HEK293 (cell line): ENCODE results near the gene KRTAP10-1.

Experiments used
- CTCF ChIA-PET: fragments of 350-600 bp; formaldehyde crosslinking; extraction: SDS; loops from one replicate; lab custom pipeline; 2021; ENCODE audit warnings: antibody characterized with exemption; lab: Yijun Ruan, JAX
- POLR2A ChIA-PET: fragments of 300-600 bp; formaldehyde crosslinking; extraction: SDS; loops from one replicate; lab custom pipeline; 2020; ENCODE audit warnings: antibody characterized with exemption, inconsistent platforms; lab: Yijun Ruan, JAX
- H3K27ac ChIP-seq: fragments of 200-500 bp; sonication (Bioruptor generic); 2 replicates; pipeline ENCODE4 v1.5.1; 2014; ENCODE audit warnings: low read depth, low read length, control low read depth, inconsistent platforms; ENCODE audit errors: extremely low read depth
- H3K36me3 ChIP-seq, 2 experiments: fragments of 200-500 bp in 1 of 2; sonication (Bioruptor generic) in 1 of 2; 1 replicate in 1 of 2; 2 replicates in 1 of 2; pipeline ENCODE4 v1.5.1; 2014 to 2017; ENCODE audit warnings: inconsistent platforms in 2 of 2, low read length in 2 of 2; ENCODE audit not compliant: control insufficient read depth in 2 of 2, insufficient read depth in 1 of 2
- H3K4me1 ChIP-seq: fragments of 200-500 bp; sonication (Bioruptor generic); 2 replicates; pipeline ENCODE4 v1.5.1; 2014; ENCODE audit warnings: mild to moderate bottlenecking, low read length, inconsistent platforms; ENCODE audit not compliant: control insufficient read depth, insufficient read depth
- H3K4me3 ChIP-seq: 2 replicates; pipeline ENCODE4 v1.5.1; 2011; ENCODE audit warnings: low read depth, mild to moderate bottlenecking, control low read depth, low read length, moderate library complexity
- H3K9me3 ChIP-seq: fragments of 200-500 bp; sonication (Bioruptor generic); 2 replicates; pipeline ENCODE4 v1.5.1; 2014; ENCODE audit warnings: low read depth, low read length, inconsistent platforms; ENCODE audit not compliant: control insufficient read depth, insufficient read depth
- HOXA7 ChIP-seq: sonication (generic); formaldehyde crosslinking; IDR thresholded peaks from 2 replicates; pipeline ENCODE4 v1.8.1; 2022; ENCODE audit warnings: missing genetic modification reagents, borderline replicate concordance
- KLF8 ChIP-seq: fragments of 450-650 bp; formaldehyde crosslinking; IDR thresholded peaks from 2 replicates; pipeline ENCODE4 v1.5.1; 2016; ENCODE audit warnings: missing biosample characterization, missing genetic modification characterization
- MYNN ChIP-seq: fragments of 450-650 bp; formaldehyde crosslinking; IDR thresholded peaks from 2 replicates; pipeline ENCODE4 v1.5.1; 2016; ENCODE audit warnings: missing biosample characterization, missing genetic modification characterization, borderline replicate concordance
- PRDM2 ChIP-seq: fragments of 450-650 bp; formaldehyde crosslinking; IDR thresholded peaks from 2 replicates; pipeline ENCODE4 v1.5.1; 2016; ENCODE audit warnings: missing biosample characterization, missing genetic modification characterization, borderline replicate concordance
- SCRT2 ChIP-seq: fragments of 450-650 bp; formaldehyde crosslinking; IDR thresholded peaks from 2 replicates; pipeline ENCODE4 v1.5.1; 2016; ENCODE audit warnings: missing biosample characterization, missing genetic modification characterization
- SETDB1 ChIP-seq: IDR thresholded peaks from one replicate; pipeline ENCODE4 v1.6.1; 2017; ENCODE audit warnings: mild to moderate bottlenecking, low read length, moderate library complexity, mixed read lengths; ENCODE audit not compliant: insufficient read length
- SP2 ChIP-seq: fragments of 450-650 bp; formaldehyde crosslinking; IDR thresholded peaks from 2 replicates; pipeline ENCODE4 v1.5.1; 2016; ENCODE audit warnings: missing biosample characterization, missing genetic modification characterization
- TRIM28 ChIP-seq: IDR thresholded peaks from 2 replicates; pipeline ENCODE4 v1.6.1; 2011; ENCODE audit warnings: low read length, control low read depth, borderline replicate concordance
- YY2 ChIP-seq: fragments of 450-650 bp; formaldehyde crosslinking; IDR thresholded peaks from 2 replicates; pipeline ENCODE4 v1.5.1; 2016; ENCODE audit warnings: missing biosample characterization, missing genetic modification characterization
- ZBTB17 ChIP-seq: fragments of 450-650 bp; formaldehyde crosslinking; IDR thresholded peaks from 2 replicates; pipeline ENCODE4 v1.5.1; 2016; ENCODE audit warnings: missing biosample characterization, missing genetic modification characterization
- ZIC2 ChIP-seq: fragments of 450-650 bp; formaldehyde crosslinking; IDR thresholded peaks from 2 replicates; pipeline ENCODE4 v1.5.1; 2016; ENCODE audit warnings: missing biosample characterization, missing genetic modification characterization
- ZNF138 ChIP-seq: fragments of 450-650 bp; formaldehyde crosslinking; IDR thresholded peaks from 2 replicates; pipeline ENCODE4 v1.5.1; 2016; ENCODE audit warnings: missing biosample characterization, missing genetic modification characterization, borderline replicate concordance
- ZNF140 ChIP-seq: fragments of 450-650 bp; formaldehyde crosslinking; IDR thresholded peaks from 2 replicates; pipeline ENCODE4 v1.5.1; 2016; ENCODE audit warnings: missing biosample characterization, missing genetic modification characterization
- ZNF157 ChIP-seq: fragments of 450-650 bp; formaldehyde crosslinking; IDR thresholded peaks from 2 replicates; pipeline ENCODE4 v1.5.1; 2016; ENCODE audit warnings: missing biosample characterization, missing genetic modification characterization
- ZNF175 ChIP-seq: fragments of 450-650 bp; formaldehyde crosslinking; IDR thresholded peaks from 2 replicates; pipeline ENCODE4 v1.5.1; 2016; ENCODE audit warnings: missing biosample characterization, missing genetic modification characterization
- ZNF184 ChIP-seq: fragments of 450-650 bp; IDR thresholded peaks from 2 replicates; pipeline ENCODE4 v1.5.1; 2018; ENCODE audit warnings: missing biosample characterization, mild to moderate bottlenecking, missing genetic modification characterization
- ZNF214 ChIP-seq: fragments of 450-650 bp; formaldehyde crosslinking; IDR thresholded peaks from 2 replicates; pipeline ENCODE4 v1.5.1; 2017; ENCODE audit warnings: missing biosample characterization, mild to moderate bottlenecking, missing genetic modification characterization, borderline replicate concordance
- ZNF266 ChIP-seq: fragments of 450-650 bp; formaldehyde crosslinking; IDR thresholded peaks from 2 replicates; pipeline ENCODE4 v1.5.1; 2016; ENCODE audit warnings: missing biosample characterization, missing genetic modification characterization, low read depth
- ZNF366 ChIP-seq: fragments of 450-650 bp; formaldehyde crosslinking; conservative IDR thresholded peaks from 2 replicates; pipeline ENCODE4 v1.5.1; 2016; ENCODE audit warnings: missing biosample characterization, missing genetic modification characterization
- ZNF529 ChIP-seq: fragments of 450-650 bp; formaldehyde crosslinking; IDR thresholded peaks from 2 replicates; pipeline ENCODE4 v1.5.1; 2017; ENCODE audit warnings: missing genetic modification characterization, missing biosample characterization; ENCODE audit not compliant: insufficient replicate concordance
- ZNF654 ChIP-seq: fragments of 450-650 bp; formaldehyde crosslinking; IDR thresholded peaks from 2 replicates; pipeline ENCODE4 v1.5.1; 2016; ENCODE audit warnings: low read depth, missing biosample characterization, missing genetic modification characterization
- ZNF658 ChIP-seq: fragments of 450-650 bp; formaldehyde crosslinking; IDR thresholded peaks from 2 replicates; pipeline ENCODE4; 2016; ENCODE audit warnings: missing biosample characterization, missing genetic modification characterization
- ZNF792 ChIP-seq: fragments of 450-650 bp; formaldehyde crosslinking; IDR thresholded peaks from 2 replicates; pipeline ENCODE4 v1.5.1; 2016; ENCODE audit warnings: missing biosample characterization, missing genetic modification characterization
- TF ChIP-seq, protein P1 (sequence below): IDR thresholded peaks from 2 replicates; pipeline ENCODE4 v1.6.1; 2011; ENCODE audit warnings: mild to moderate bottlenecking, low read depth, low read length, borderline replicate concordance
- TF ChIP-seq, protein P2 (sequence below): fragments of 450-650 bp; formaldehyde crosslinking; IDR thresholded peaks from 2 replicates; pipeline ENCODE4 v1.5.1; 2016; ENCODE audit warnings: missing biosample characterization, missing genetic modification characterization

Gene KRTAP10-1

GRCh38 chr21:44544566-44544965 lies 4.6 kb upstream of the KRTAP10-1 start:
- H3K4me1 ChIP-seq: no peaks in the 10 kb centered on the region
- POLR2A ChIA-PET: no interaction called here
- H3K36me3 ChIP-seq: no peaks in the 10 kb centered on the region
- H3K9me3 ChIP-seq: no peaks in the 10 kb centered on the region
- no peak for TF ChIP-seq ZNF366 (tag by site-specific recombination)
- no peak for TF ChIP-seq ZNF266 (tag by site-specific recombination)
- TF ChIP-seq HOXA7 (CRISPR knock-in tag): no peak
- TF ChIP-seq ZNF138 (tag by site-specific recombination): no peak
- no peak for TF ChIP-seq ZNF529 (tag by site-specific recombination)
- no peak for TF ChIP-seq ZNF792 (tag by site-specific recombination)
- TF ChIP-seq MYNN: no peak
- TF ChIP-seq ZIC2: no peak
- no peak for TF ChIP-seq ZBTB17 (tag by site-specific recombination)
- TF ChIP-seq, protein P1, sequence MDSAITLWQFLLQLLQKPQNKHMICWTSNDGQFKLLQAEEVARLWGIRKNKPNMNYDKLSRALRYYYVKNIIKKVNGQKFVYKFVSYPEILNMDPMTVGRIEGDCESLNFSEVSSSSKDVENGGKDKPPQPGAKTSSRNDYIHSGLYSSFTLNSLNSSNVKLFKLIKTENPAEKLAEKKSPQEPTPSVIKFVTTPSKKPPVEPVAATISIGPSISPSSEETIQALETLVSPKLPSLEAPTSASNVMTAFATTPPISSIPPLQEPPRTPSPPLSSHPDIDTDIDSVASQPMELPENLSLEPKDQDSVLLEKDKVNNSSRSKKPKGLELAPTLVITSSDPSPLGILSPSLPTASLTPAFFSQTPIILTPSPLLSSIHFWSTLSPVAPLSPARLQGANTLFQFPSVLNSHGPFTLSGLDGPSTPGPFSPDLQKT: no peak
- H3K27ac ChIP-seq: no peak overlapping the region
- no peak overlapping the region for H3K4me3 ChIP-seq
- CTCF ChIA-PET: interaction anchor here (1.1 to 1.3 kb wide), 2 partner anchors 34 to 595 kb away, joined by 4 to 6 read pairs; no protein-coding TSS in a partner anchor

GRCh38 chr21:44542716-44543115 lies 2.7 kb upstream of the KRTAP10-1 start:
- TF ChIP-seq ZNF214 (tag by site-specific recombination) (no peak), ZNF184 (tag by site-specific recombination) (0 out of 2 replicates have a peak, but pooled peaks have one; percentile 39), TRIM28 (peak; percentile 91; the same call in 1 of the 2 replicates), ZNF658 (no peak), ZNF175 (tag by site-specific recombination) (no peak), ZNF140 (tag by site-specific recombination) (no peak), ZNF654 (tag by site-specific recombination) (no peak), PRDM2 (tag by site-specific recombination) (no peak), ZNF157 (tag by site-specific recombination) (no peak), SP2 (tag by site-specific recombination) (no peak), KLF8 (peak; percentile 22; the same call in 1 of the 2 replicates), SETDB1 (peak; percentile 88), SCRT2 (0 out of 2 replicates have a peak, but pooled peaks have one; percentile 13), YY2 (no peak), ZNF266 (tag by site-specific recombination) (no peak)
- TF ChIP-seq, protein P2, sequence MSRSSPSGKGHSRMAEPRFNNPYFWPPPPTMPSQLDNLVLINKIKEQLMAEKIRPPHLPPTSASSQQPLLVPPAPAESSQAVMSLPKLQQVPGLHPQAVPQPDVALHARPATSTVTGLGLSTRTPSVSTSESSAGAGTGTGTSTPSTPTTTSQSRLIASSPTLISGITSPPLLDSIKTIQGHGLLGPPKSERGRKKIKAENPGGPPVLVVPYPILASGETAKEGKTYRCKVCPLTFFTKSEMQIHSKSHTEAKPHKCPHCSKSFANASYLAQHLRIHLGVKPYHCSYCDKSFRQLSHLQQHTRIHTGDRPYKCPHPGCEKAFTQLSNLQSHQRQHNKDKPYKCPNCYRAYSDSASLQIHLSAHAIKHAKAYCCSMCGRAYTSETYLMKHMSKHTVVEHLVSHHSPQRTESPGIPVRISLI (tag by site-specific recombination): peak; percentile 87
- CTCF ChIA-PET: no interaction called here
- no peaks in the 10 kb centered on the region for H3K36me3 ChIP-seq
- no peak overlapping the region for H3K27ac ChIP-seq
- H3K4me3 ChIP-seq: no peak overlapping the region
- no peaks in the 10 kb centered on the region for H3K9me3 ChIP-seq
- POLR2A ChIA-PET: interaction anchor here (0.7 kb wide), 1 partner anchor 265 kb away, joined by 4 read pairs; no protein-coding TSS in a partner anchor
- no peaks in the 10 kb centered on the region for H3K4me1 ChIP-seq
